Renal cortical epithelial cell (primary cell): ENCODE data around the gene ZCCHC3. TPM values are rescaled to one million over a fixed set of nuclear protein-coding genes. Genes with fewer than 3 reads are reported as not detected.
A peak's percentile ranks its signal among the peaks of the same experiment; 100 is the strongest.
"Not testable (repeated sequence)": the region's sequence is repeated elsewhere in the genome, so short reads cannot be mapped to it uniquely, and the experiment has no call there.

Experiments used
- DNase-seq: peaks from one replicate; pipeline ENCODE4 v3.0.0-alpha.2; 2011; ENCODE audit warnings: low read depth
- total RNA-seq: library from RNA; depleted of rRNA; stranded (reverse); fragments of >200 nt; gene quantifications from 2 replicates; pipeline ENCODE4 v1.2.3, GENCODE V29; 2014

The ZCCHC3 gene
- total RNA-seq: 6.6 and 14.4 TPM in 2 replicates

- peak; percentile 78 for DNase-seq
Observed at GRCh38 chr20:297098-297924, at the start of gene ZCCHC3. TSS of gene ZCCHC3 (plus strand) at chr20:297570. CDS start at chr20:297587, 17 bp downstream.

GRCh38 chr20:251354-251753 lies 46.0 kb upstream of the ZCCHC3 start:
- no peak for DNase-seq

DNA sequence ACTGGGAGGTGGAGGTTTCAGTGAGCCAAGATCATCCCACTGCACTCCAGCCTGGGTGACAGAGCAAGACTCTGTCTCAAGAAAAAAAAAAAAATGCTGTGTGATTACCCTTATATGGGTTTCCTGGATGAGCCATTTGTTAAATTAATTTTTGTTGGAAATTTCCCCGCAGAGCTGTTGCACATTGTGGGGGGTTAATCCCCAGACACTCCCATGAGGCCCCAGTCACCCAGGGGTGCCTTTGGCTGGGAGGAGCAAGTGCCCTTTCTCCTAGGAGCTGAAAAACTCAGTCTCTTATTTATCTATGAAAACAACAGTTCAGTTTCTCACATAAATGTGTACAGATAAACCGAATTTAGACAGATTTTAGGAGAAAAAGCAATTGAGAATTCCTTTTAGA lies 44.6 kb upstream of the ZCCHC3 start:
- DNase-seq: no peak

DNA sequence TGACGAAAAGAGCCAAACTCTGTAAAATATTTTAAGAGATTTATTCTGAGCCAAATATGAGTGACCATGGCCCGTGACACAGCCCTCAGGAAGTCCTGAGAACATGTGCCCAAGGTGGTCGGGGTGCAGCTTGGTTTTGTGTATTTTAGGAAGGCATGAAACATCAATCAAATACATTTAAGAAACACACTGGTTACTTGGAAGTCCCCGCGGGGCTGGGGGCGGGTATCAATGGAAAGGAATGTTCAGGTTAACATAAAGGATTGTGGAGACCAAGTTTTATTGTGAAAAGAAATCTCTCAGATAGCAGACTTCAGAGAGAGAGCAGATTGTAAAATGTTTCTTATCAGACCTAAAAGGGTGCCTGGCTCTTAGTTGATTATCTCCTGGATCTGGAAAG lies 43.9 kb upstream of the ZCCHC3 start:
- not testable (repeated sequence) for DNase-seq

- no peak for DNase-seq
Observed at GRCh38 chr20:257419-257818, 40.0 kb upstream of the ZCCHC3 start, which contains the start of gene DEFB132. TSS of gene DEFB132 (plus strand) at chr20:257724. CDS start at chr20:257779, 55 bp downstream.

DNA sequence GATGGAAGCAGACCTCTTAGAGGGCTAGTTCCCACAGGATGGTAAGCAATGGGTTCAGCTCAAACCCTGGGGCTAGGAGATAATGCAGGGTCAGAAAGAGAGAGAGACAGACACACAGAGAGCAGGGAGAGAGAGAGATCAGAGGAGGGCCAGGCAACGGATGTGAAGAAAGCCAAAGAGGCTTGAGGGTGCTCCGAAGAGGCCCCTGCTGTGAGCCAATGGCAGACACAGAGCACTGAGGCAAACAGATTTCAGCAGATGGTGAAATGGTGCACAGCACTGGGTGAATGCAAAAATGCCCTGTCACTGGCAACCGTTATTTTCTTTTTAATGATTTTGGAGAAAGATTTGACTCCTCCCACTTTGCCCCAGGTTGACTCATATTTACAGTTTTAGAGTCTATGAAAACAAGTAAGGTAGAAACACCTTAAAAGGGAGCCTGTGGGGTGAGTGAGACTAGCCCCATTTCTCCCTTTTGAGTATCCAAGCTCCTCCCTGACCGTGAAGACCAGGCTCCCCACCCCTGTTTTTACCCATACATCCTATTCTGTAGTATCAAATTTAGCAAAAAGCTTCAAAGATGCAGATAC lies 39.0 kb upstream of the ZCCHC3 start:
- DNase-seq: no peak

- peak; percentile 34 for DNase-seq
Observed at GRCh38 chr20:258963-259362, 38.4 kb upstream of the ZCCHC3 start.

GRCh38 chr20:259981-260380 lies 37.4 kb upstream of the ZCCHC3 start:
- no peak for DNase-seq

- DNase-seq: no peak
Observed at GRCh38 chr20:263701-264100, 33.7 kb upstream of the ZCCHC3 start.

GRCh38 chr20:266596-267562 lies 30.5 kb upstream of the ZCCHC3 start:
- DNase-seq: peak; percentile 62

- DNase-seq: no peak
Observed at GRCh38 chr20:270517-270916, 26.9 kb upstream of the ZCCHC3 start.

GRCh38 chr20:271069-271468 lies 26.3 kb upstream of the ZCCHC3 start:
- no peak for DNase-seq

DNA sequence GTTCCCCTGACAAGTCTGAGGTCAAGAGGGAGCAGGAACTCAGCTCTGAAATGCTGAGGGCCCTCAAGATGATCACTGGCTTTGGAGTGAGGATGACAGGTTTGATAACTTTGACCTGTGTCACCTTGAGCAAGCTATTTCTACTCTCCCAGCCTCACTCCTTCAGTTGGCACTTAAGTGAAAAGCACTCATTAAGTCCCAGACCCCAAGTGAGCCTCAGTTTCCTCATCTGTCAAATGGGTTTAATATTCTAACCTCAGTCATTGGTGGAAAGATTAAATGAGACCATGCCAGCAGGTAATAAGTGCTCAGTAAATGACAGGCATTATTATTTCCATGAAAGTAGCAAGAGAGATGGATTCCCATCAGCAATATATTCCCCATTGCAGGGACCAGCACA lies 25.8 kb upstream of the ZCCHC3 start:
- DNase-seq: no peak

DNA sequence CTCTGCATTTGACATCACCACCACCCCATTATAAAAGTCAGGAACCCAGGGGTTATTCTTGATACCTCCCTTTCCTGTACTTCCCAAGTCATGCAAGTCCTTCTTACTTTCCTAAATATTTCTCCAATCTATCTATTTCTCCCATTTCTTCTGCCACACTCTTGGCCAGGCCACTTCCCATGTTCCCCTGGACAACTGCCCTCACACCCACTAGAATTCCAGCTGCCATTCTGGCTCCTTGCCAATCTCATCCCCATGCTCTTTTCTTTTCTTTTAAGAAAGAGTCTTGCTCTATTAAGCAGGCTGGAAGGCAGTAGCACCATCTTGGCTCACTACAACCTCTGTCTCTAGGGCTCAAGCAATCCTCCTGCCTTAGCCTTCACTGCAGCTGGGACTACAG lies 24.7 kb upstream of the ZCCHC3 start:
- no peak for DNase-seq

DNA sequence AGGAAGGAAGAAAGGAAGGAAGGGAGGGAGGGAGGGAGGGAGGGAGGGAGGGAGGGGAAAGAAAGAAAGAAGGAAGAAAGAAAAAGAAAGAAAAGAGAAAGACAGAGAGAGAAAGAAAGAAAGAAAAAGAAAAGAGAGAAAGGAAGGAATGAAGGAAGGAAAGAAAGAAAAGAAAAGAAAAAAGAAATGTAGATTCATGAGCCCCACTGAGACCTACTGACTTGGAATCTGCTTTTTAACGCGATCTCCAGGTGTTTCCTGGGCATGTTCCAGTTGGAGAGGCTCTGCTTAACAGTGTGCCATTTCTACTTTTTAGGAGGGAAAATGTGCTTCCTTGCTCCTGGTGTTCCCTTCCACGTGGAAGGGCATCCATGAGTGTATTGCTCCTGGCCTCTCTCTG lies 23.5 kb upstream of the ZCCHC3 start:
- no peak for DNase-seq

DNA sequence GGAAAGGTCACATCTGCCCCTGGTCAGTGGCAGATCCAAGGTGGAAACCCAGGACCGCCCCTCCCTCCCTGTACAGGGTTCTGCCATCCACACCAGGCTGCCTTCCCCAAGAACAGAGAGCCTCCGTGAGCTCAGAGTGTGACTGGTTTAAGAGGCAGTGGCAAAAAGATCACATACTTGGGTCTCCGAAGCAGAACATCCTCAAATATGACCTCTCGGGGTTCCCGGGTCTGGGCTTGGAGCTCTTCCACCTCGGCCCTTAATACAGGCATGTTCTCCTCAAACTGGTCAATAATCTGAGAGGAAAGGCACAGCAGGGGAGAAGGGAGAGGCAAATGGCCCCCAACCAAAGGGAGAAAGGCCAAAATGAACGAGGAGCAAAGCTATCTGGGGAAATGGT lies 21.6 kb upstream of the ZCCHC3 start:
- DNase-seq: no peak

GRCh38 chr20:276620-277495 lies 20.5 kb upstream of the ZCCHC3 start:
- no peak for DNase-seq

DNA sequence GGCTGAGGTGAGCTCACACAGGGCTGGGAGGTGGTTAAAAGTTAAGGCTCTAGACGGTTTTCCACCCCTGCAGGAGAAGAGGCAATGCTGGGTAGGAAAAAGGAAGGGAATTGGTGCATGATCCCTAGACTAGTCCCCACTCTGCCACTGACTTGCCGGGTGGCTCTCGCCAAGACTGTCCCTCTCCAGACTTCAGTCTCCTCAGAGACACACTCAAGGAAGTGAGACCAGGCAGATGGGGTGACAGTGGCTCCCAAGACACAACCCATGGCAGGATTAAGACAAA lies 19.9 kb upstream of the ZCCHC3 start:
- DNase-seq: no peak

- no peak for DNase-seq
Observed at GRCh38 chr20:278181-278580, 19.2 kb upstream of the ZCCHC3 start.

DNA sequence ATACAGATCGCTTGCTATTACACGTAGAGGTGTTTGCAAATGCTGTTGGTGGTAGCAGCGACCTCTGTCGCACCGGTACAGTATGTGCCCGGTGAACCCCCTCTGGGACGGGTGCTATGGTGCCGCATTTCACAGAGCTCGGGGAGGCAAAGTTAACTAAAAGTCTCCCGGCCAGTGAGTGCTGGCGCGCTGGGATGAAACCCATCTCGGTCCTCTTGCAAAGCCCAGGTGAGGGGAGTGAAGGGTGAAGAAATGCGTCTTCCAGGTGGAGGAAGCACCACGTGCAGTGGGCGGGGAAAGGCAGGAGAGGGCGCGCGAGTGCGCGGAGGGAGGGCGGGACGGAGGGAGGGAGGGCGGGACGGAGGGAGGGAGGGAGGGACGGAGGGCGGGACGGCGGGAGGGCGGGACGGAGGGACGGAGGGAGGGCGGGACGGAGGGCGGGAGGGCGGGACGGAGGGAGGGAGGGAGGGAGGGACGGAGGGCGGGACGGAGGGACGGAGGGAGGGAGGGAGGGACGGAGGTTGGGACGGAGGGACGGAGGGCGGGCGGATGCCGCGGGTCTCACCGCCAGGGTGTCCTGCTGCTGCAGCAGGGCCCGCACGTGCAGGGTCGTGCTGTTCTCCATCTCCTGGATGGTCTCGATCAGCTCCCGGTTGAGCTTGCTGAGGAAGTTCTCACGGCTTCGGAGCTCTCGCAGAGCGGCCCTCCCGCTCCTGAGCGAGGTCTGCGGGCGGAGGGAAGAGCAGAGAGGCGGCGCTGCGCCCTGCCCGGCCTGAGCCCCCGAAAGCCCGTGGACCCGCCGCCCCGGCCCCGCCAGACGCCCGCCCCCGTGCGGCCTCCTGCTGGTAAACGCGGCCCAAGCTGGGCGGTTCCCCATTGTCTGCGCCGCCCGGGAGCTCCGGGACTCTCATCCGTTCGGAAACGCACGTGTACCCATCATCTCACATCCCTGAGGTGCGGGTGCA lies 18.5 kb upstream of the ZCCHC3 start:
- no peak for DNase-seq
